OCI-LY7 (cell line): ENCODE data around the gene KIAA0586.

Experiments
- CTCF ChIP-seq: fragments of 200-600 bp; sonication (generic); conservative IDR thresholded peaks from 2 replicates; pipeline ENCODE4 v1.5.1; 2014; ENCODE audit warnings: mild to moderate bottlenecking, antibody characterized with exemption, low read length, moderate library complexity, mixed read lengths
- EZH2phosphoT487 ChIP-seq: fragments of 200-600 bp; sonication (generic); IDR thresholded peaks from 2 replicates; pipeline ENCODE4 v1.6.1; 2018; ENCODE audit warnings: low read depth, borderline replicate concordance, mild to moderate bottlenecking, mixed run types, antibody characterized with exemption, low read length, moderate library complexity, mixed read lengths

DNA sequence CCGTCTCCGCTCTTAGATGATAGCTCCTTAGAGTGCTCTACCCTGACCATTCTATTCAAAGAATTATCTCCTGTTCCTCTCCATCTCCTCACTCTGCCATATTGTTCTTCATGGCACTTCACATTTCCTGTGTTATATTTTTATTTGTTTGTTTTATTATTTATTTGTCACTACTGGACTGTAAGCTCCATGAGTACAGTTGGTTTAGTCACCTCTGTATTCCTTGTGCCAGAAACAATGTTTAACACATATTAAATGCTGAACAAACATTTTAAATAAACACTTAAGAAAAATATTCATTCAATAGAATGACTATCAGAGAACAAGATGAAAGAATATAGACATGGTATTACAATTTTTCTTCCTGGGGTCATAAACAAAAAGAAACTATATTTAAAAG, 35.6 kb downstream of the KIAA0586 start:
- TF ChIP-seq CTCF (no peak), EZH2phosphoT487 (no peak)
